HG03280 (cell line): ENCODE results near the gene NUTM1.

Source experiments
- ATAC-seq: cut with Tn5 transposase; IDR thresholded peaks from one replicate; pipeline ENCODE4 v1.9.1; 2021; ENCODE audit warnings: mild to moderate bottlenecking, moderate library complexity; ENCODE audit not compliant: unreplicated experiment

Gene NUTM1, protein sequence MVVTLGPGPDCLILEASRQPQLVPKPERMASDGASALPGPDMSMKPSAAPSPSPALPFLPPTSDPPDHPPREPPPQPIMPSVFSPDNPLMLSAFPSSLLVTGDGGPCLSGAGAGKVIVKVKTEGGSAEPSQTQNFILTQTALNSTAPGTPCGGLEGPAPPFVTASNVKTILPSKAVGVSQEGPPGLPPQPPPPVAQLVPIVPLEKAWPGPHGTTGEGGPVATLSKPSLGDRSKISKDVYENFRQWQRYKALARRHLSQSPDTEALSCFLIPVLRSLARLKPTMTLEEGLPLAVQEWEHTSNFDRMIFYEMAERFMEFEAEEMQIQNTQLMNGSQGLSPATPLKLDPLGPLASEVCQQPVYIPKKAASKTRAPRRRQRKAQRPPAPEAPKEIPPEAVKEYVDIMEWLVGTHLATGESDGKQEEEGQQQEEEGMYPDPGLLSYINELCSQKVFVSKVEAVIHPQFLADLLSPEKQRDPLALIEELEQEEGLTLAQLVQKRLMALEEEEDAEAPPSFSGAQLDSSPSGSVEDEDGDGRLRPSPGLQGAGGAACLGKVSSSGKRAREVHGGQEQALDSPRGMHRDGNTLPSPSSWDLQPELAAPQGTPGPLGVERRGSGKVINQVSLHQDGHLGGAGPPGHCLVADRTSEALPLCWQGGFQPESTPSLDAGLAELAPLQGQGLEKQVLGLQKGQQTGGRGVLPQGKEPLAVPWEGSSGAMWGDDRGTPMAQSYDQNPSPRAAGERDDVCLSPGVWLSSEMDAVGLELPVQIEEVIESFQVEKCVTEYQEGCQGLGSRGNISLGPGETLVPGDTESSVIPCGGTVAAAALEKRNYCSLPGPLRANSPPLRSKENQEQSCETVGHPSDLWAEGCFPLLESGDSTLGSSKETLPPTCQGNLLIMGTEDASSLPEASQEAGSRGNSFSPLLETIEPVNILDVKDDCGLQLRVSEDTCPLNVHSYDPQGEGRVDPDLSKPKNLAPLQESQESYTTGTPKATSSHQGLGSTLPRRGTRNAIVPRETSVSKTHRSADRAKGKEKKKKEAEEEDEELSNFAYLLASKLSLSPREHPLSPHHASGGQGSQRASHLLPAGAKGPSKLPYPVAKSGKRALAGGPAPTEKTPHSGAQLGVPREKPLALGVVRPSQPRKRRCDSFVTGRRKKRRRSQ

GRCh38 chr15:34342737-34343575, at the start of gene NUTM1, which contains the start of gene NOP10:
NUTM1 (plus strand) TSS chr15:34343315; CDS start chr15:34343697, 382 bp downstream.
NOP10 (minus strand) TSS chr15:34343136; CDS start chr15:34343073, 63 bp downstream.
- peak; percentile 82 for ATAC-seq

- no peak for ATAC-seq
Measured at GRCh38 chr15:34297059-34297458, 46.1 kb upstream of the NUTM1 start.

DNA sequence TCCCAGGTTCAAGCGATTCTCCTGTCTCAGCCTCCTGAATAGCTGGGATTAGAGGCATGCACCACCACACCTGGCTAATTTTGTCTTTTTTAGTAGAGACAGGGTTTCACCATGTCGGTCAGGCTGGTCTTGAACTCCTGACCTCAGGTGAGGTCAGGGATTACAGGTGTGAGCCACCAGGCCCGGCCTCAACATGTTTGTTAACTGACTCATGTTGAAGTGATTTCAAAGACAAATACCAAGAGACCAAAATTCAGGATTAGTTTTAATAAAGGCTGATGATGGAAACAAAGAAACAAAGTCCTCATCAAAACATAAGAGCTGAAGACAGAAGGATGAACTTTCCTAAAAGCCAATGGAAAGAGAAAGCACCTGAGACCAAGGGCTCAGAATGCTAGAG, 42.1 kb upstream of the NUTM1 start:
- no peak for ATAC-seq

DNA sequence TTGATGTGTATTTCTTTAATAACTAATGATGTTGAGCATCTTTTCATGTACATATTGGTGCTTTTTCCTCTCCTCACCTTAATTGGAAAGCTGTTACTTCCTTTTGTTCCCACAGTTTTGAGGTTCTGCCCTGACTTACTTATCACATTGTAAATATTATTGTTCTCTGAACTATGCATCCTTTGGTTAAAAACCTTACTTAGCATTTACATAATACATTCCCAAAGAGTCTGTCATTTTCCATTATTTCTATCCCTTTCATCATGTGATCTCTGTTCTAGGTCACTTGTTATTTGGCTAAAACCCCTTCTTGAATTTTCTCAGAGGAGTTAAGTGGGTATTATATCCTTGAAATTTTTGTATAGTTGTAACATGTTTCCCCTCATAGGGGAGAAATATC, 38.5 kb upstream of the NUTM1 start:
- no peak for ATAC-seq

DNA sequence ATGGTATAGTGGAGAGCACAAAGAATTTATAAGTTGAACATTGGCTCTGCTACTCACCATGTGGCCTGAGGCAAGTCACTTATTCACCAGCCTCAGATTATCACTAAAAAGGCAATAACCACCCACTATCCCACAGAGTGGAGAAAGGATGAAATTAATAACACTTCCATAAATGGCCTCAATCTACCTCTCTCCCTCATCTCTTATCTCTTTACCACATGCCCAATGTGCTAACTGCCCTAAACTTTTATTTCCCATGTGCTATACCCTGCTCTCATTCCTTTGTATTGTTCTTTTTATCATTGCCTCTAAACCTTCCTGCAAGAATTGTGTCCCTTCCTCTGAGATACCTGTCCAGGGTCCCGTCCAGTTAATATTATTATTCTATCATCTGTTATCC, 31.6 kb upstream of the NUTM1 start:
- ATAC-seq: no peak

DNA sequence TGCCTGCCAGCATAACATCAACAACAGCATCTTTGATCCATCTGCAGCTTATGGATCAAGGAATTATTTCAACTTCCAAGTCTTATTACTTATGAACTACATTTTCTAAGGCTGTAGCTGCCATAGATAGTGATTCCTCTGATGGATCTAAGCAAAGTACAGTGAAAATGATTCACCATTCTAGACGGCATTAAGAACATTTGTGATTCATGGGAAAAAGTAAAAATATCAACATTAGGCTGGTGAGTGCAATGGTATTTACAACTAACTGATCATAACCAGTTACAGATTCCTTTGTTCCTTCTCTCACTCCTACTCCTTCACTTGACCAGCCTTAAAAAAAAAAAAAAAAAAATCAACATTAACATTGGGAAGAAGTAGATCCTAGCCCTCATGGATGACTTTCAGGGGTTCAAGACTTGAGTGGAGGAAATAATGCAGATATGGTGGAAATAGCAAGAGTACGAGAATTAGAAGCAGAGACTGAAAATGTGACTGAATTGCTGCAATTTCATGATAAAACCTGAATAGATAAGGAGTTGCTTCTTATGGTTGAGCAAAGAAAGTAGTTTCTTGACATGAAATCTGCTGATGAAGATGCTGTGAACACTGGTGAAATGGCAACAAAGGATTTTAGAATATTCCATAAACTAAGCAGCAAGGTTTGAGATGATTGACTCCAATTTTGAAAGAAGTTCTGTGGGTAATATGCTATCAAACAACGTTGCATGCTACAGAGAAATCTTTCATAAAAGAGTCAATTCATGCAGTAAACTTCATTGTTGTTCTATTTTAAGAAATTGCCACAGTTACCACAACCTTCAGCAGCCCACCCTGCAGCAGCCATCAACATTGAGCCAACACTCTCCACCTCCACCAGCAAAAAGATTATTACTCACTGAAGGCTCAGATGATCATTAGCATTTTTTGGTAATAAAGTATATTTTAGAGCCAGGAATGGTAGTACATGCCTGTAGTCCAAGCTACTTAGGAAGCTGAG, 28.3 kb upstream of the NUTM1 start:
- ATAC-seq: no peak

DNA sequence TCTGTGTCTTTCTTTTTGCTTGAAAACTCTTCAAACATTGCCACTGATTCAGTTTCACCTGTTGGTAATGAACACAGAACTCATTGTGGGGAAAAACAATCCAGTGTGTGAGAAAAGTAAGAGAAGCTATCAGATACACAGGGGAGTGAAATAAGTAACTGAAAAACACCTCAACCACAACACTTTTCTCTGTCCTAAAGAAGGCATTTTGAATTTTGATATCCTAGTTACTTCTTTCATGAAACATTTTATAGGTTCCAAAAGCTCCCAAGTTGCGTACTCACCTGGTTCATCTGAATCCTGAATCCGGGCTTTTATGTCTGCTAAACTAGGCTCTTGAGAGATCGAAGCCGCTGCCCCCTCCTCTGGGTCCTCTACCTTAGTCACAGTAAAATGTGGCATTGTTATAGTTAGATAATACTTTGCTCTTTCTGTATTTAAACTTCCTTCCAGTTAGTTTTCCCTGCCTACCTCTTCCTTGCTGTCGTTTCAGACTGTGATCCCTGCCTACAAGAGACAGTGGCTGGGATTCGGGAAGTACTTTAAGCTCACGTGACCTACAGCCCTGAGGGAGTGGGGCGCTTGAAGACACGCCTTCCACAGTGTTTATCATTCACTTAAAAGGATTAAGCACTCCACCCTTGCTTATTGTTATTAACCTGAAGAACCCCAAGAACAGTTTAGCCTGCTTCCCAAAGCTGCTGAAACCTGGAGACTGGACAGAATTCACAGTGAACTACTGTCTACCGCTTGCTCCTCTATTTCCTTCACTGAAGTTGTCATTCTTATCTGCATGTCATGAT, 24.6 kb upstream of the NUTM1 start:
- ATAC-seq: peak; percentile 68

- no peak for ATAC-seq
Measured at GRCh38 chr15:34323217-34323616, 19.9 kb upstream of the NUTM1 start.

- no peak for ATAC-seq
Measured at GRCh38 chr15:34324933-34325332, 18.2 kb upstream of the NUTM1 start.

GRCh38 chr15:34325368-34325767, 17.7 kb upstream of the NUTM1 start:
- ATAC-seq: no peak

- peak; percentile 51 for ATAC-seq
Measured at GRCh38 chr15:34327906-34328305, 15.2 kb upstream of the NUTM1 start.

- ATAC-seq: no peak
Measured at GRCh38 chr15:34329006-34329405, 14.1 kb upstream of the NUTM1 start.

DNA sequence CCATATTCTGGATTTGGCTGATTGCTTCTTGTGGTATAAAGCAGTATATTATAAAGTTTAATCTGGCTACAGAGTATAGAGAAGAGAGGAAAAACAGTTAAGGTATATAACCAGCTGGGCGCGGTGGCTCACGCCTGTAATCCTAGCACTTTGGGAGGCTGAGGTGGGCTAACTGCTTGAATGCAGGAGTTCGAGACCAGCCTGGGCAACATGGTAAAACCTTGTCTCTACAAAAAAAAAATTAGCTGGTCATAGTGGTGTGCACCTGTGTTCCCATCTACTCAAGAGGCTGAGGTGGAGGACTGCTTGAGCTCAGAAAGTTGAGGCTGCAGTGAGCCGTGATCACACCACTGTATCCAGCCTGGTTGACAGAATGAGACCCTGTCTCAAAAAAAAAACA, 12.8 kb upstream of the NUTM1 start:
- no peak for ATAC-seq

GRCh38 chr15:34331809-34332208, 11.3 kb upstream of the NUTM1 start:
- no peak for ATAC-seq

GRCh38 chr15:34332553-34333120, 10.5 kb upstream of the NUTM1 start:
- no peak for ATAC-seq

DNA sequence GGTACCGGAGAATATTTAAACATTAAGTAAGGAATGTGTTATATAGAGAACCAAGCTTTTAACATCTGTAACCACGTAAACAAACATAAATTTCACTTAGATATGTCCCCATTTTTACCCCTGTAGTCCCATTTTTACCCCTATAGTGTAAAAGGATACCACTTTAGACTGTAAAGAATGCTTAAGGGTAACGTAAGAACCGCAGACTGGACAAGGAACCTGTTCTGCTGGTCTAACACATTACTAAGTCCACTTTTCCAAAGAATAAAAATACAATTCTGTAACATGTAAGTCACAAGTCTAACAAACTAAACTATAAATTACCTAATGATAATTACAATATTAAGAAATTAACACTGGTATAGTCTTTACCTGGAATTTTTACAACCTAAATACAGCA, 8.4 kb upstream of the NUTM1 start:
- no peak for ATAC-seq

GRCh38 chr15:34335176-34336032, 7.7 kb upstream of the NUTM1 start:
- ATAC-seq: no peak
